GM04503 (cell line): Measurements from ENCODE around the gene RBBP8NL.
A peak's percentile ranks its signal among the peaks of the same experiment; 100 is the strongest.
"Not testable (repeated sequence)": the region's sequence is repeated elsewhere in the genome, so short reads cannot be mapped to it uniquely, and the experiment has no call there.

Experiments used
- DNase-seq: peaks from one replicate; pipeline ENCODE4 v3.0.0-alpha.2; 2012; ENCODE audit warnings: low read depth

Gene RBBP8NL

GRCh38 chr20:62374331-62375152, 52.8 kb downstream of the RBBP8NL start:
- no peak for DNase-seq

GRCh38 chr20:62373631-62374179, 53.6 kb downstream of the RBBP8NL start:
- DNase-seq, result not testable (repeated sequence)

GRCh38 chr20:62372042-62372993, 55.0 kb downstream of the RBBP8NL start:
- DNase-seq, result no peak

- DNase-seq, result no peak
Observed at GRCh38 chr20:62371588-62372041, 55.7 kb downstream of the RBBP8NL start.

GRCh38 chr20:62370807-62371587, 56.3 kb downstream of the RBBP8NL start:
- no peak for DNase-seq

- DNase-seq, result peak; percentile 34
Observed at GRCh38 chr20:62370115-62370806, 57.1 kb downstream of the RBBP8NL start.

GRCh38 chr20:62369815-62370114, 57.6 kb downstream of the RBBP8NL start:
- DNase-seq, result no peak

GRCh38 chr20:62368976-62369814, 58.1 kb downstream of the RBBP8NL start:
- no peak for DNase-seq

GRCh38 chr20:62368392-62368975, 58.9 kb downstream of the RBBP8NL start:
- no peak for DNase-seq

GRCh38 chr20:62367633-62368391, 59.5 kb downstream of the RBBP8NL start:
- DNase-seq, result no peak

GRCh38 chr20:62367136-62367632, 60.2 kb downstream of the RBBP8NL start, which contains the start of gene LAMA5:
TSS of gene LAMA5 (minus strand) at chr20:62367312. CDS start at chr20:62367245, 67 bp downstream.
- DNase-seq, result no peak

GRCh38 chr20:62366370-62367135, 60.8 kb downstream of the RBBP8NL start:
- DNase-seq, result no peak

GRCh38 chr20:62365814-62366369, 61.4 kb downstream of the RBBP8NL start:
- DNase-seq, result no peak

GRCh38 chr20:62364911-62365736, 62.2 kb downstream of the RBBP8NL start:
- no peak for DNase-seq

GRCh38 chr20:62363920-62364851, 63.2 kb downstream of the RBBP8NL start:
- no peak for DNase-seq
